Measurements from ENCODE around the gene ANKMY2.
"Not testable (repeated sequence)": the region's sequence is repeated elsewhere in the genome, so short reads cannot be mapped to it uniquely, and the experiment has no call there.

Gene ANKMY2

GRCh38 chr7:16659854-16660497, 14.4 kb upstream of the ANKMY2 start:
- not testable (repeated sequence) for DNase-seq (ENCODE audit: low spot score)

- DNase-seq (ENCODE audit: low spot score): no peak
Measured at GRCh38 chr7:16657656-16658279, 12.2 kb upstream of the ANKMY2 start.

DNA sequence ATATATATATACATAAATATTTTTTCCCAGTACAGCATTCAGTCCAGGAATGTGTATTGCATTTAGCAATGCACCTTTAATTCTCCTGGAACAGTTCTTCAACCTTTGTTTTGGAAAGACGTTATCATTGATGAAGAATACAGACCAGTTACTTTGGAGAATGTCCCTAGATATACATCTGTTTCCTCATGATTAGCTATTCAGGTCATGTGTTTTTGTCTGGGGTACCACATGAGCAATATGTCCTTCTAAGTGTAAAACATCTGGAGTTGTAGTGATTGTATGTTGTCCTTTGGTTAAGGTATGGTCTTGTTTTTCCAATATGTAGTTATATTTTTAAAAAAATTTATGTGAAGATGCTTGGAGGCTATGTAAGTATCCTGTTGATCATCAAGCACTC, 10.6 kb upstream of the ANKMY2 start:
- DNase-seq (ENCODE audit: low spot score): no peak

DNA sequence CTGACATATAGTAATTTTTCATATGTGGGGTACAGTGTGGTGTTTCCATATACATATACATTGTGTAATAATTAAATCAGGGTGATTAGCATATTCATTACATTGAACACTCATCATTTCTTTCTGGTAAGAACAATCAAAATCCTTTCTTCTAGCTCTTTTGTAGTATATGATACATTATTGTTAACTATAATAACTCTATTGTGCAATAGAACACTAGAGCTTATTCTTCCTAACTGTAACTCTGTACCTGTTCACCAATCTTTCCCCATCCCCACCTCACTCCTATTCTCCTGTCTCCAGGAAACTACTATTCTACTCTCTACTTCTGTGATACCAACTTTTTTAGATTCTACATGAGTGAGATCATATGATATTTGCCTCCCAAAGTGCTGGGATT, 9.8 kb upstream of the ANKMY2 start:
- DNase-seq (ENCODE audit: low spot score): no peak

DNA sequence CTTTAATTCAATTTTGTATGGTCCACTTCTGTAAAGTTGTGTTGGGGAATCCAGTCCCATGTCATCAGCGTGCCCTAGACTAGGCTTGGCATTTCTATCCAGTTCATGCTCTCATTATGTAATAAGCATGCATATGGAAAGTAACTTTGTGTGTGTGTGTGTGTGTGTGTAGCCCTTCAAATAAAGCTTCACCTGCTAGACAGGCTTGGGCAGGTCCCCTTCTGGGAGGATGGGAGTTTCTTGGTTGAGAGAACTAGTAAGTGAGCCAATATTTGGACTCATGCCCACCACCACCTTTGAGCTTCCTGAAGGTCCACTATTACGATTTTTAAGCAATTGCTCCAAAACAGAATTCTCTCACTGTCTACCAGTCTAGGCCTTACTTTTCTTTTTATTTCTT, 7.3 kb upstream of the ANKMY2 start:
- DNase-seq (ENCODE audit: low spot score): no peak

GRCh38 chr7:16652240-16652583, 6.7 kb upstream of the ANKMY2 start:
- DNase-seq (ENCODE audit: low spot score): no peak

- no peak for DNase-seq (ENCODE audit: low spot score)
Measured at GRCh38 chr7:16651396-16652239, 6.1 kb upstream of the ANKMY2 start.

GRCh38 chr7:16650266-16650665, 4.7 kb upstream of the ANKMY2 start:
- DNase-seq (ENCODE audit: low spot score): no peak

DNA sequence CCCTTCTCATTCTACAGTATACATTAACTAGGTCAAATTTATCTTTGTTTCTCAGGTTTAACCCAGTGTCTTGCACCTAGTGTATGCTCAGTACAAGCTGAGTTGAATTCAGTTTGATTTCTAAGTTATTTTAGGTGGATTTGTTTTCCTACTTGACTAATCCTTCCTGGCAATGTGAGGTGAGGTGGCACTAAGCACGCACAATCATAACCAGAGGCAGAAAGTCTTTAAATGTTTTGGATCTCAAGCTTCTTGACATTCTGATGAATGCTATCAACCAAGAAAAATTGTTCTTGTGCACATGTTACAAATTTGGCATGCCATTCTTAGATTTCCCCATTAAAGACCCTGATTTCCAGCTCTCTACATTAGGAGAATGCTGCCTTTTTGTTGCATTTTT, 3.6 kb upstream of the ANKMY2 start:
- DNase-seq (ENCODE audit: low spot score): no peak

DNA sequence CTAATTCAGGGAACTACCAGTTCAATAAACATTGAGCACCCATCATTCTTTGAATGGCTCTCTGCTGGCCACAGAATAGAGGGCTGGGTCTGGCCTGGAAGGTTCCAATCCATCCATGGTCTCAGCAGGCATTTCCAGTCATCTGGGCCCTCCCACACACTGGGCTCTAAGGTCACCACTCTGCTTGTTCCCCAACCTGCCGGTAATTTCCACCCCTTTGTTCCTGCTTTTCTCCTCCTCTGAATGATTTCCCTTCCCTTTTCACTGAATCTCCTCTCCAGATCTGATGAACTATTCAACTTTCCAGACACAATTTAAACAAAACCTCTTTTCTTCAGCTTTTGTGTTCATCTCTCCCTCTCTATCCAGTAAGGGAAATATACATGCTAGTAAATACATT, 3.0 kb upstream of the ANKMY2 start:
- no peak for DNase-seq (ENCODE audit: low spot score)

GRCh38 chr7:16647435-16647960, 1.9 kb upstream of the ANKMY2 start:
- no peak for DNase-seq (ENCODE audit: low spot score)

- DNase-seq (ENCODE audit: low spot score): peak; percentile 46
Measured at GRCh38 chr7:16646472-16647072, 1.0 kb upstream of the ANKMY2 start.

GRCh38 chr7:16644636-16645592, 640 bp downstream of the ANKMY2 start:
- DNase-seq (ENCODE audit: low spot score): no peak

DNA sequence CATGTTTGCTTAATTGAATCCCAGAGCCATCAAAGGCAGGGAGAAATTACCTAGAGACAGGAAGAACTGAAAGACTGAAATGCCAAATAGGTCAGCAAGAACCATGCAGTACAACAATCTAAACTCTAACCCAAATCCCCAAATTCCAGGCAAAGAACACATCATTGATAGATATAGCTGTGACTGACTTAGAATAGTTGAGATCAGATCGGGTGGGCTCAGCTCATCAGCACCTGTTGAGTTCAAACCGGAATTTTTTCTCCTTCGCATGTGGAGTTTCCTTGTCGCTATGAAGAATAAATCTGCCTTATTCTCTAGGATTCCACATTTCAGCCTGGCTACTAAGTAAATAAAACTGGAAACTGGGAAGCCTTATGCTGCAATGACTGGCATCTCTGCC, 1.4 kb downstream of the ANKMY2 start:
- DNase-seq (ENCODE audit: low spot score): no peak

DNA sequence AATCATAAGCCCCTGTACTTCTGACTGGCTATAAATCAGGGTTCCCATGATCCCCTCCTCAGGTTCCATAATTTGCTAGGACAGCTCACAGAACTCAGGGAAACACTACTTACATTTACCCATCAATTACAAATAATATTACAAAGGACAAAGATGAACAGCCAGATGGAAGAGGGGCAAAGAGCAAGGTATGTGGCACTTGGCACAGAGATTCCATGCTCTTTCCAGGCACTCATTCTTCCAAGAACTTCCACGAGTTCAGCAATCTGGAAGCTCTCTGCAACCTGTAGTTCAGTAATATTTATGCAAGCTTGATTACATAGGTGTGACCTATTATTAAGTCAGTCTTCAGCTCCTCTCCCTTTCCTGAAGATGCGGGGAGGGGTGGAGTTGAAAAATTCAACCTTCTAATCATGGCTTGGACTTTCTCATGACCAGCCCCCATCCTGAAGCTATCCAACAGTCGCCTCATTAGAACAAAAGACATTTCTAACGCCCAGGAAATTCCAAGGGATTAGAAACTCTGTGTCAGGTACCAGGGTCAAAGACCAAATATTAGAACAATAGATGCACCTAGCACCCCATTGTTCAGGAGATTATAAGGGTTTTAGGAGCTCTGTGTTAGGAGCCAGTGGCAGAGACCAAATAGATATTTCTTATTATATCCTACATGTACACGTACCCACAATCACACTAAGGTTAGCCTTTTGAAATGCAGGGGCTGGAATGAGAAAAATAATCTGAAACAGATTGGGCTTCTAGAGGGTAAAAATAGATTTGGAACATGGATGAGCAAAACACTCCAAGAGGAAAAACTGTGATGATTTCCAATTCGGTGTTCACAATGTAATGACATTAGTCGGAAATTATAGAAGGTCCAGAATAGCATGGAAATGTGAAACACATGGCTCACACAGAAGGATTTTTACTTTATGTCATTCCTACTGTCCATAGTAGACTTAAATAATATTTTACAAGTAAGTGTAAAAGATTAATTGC, 7.0 kb downstream of the ANKMY2 start:
- no peak for DNase-seq (ENCODE audit: low spot score)

- no peak for DNase-seq (ENCODE audit: low spot score)
Measured at GRCh38 chr7:16637379-16637778, 8.2 kb downstream of the ANKMY2 start.

DNA sequence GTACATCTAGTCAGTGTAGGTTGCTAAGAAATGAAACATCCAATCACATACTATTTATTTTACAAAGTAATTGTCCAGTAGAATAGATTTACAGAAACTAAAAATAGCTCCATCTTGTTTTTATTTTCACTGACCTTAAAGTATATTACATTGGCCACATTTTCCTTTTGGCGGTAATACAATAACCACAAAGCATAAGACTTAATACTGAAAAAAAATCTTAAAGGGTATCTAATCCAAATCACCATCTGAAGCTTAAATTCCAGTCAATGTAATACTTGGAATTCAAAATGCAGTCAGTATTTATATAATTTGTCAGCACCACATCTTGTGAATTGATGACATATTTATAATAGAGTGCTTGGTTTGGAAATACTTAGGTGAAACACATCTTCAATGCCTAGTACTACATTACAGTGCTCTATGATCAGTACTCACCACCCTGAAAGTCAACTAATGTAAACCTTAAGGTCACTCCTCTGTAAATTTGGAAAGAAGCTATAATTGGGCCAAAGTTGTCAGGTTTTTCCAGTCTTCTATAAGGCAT, 8.9 kb downstream of the ANKMY2 start:
- DNase-seq (ENCODE audit: low spot score): no peak

DNA sequence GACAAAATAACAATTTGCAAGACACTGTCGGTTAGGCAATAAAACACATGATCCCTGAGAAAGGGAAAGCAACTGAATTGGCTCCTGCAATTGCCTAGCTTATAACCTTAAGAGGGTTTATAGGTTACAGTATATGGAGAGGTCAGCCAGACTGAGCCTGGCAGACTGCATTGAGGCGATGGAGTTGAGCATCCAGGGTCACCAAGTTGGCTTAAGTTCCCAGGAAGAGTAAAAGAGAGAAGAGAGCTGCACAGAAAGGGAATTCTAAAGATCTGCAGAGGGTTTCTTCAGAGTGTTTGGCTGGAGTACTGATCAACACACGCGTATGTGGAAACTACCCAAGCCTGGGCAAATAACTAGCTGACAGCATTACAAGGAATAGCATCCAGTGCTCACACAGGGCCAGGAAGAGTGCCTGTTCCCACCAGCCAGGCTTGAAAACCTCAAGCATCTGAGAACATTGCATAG, 11.2 kb downstream of the ANKMY2 start:
- DNase-seq (ENCODE audit: low spot score): no peak

- no peak for DNase-seq (ENCODE audit: low spot score)
Measured at GRCh38 chr7:16630654-16631053, 14.9 kb downstream of the ANKMY2 start.

GRCh38 chr7:16627236-16627635, 18.3 kb downstream of the ANKMY2 start:
- no peak for DNase-seq (ENCODE audit: low spot score)

All from putamen (tissue), 1 donor.